OCI-LY3 (cell line): ENCODE data around the gene C11orf65.

Source experiments
- CTCF ChIP-seq: fragments of 200-600, 300-600 bp; sonication (generic); IDR thresholded peaks from 2 replicates; pipeline ENCODE4 v1.5.1; 2014; ENCODE audit warnings: antibody characterized with exemption, low read length, low read depth
- EZH2phosphoT487 ChIP-seq: fragments of 200-600 bp; shearing (Covaris generic); IDR thresholded peaks from 2 replicates; pipeline ENCODE4 v1.6.1; 2018; ENCODE audit warnings: antibody characterized with exemption, mixed run types, low read depth

- TF ChIP-seq EZH2phosphoT487 (no peak), CTCF (no peak)
These were observed 7.5 kb upstream of the C11orf65 start for GRCh38 chr11:108474664-108475463.
